HG03095 (cell line): ENCODE results near the gene PRDM15.
A peak's percentile ranks its signal among the peaks of the same experiment; 100 is the strongest.

Experiments
- ATAC-seq: cut with Tn5 transposase; IDR thresholded peaks from one replicate; pipeline ENCODE4 v1.9.1; 2021; ENCODE audit warnings: moderate library complexity; ENCODE audit not compliant: unreplicated experiment

The PRDM15 gene

DNA sequence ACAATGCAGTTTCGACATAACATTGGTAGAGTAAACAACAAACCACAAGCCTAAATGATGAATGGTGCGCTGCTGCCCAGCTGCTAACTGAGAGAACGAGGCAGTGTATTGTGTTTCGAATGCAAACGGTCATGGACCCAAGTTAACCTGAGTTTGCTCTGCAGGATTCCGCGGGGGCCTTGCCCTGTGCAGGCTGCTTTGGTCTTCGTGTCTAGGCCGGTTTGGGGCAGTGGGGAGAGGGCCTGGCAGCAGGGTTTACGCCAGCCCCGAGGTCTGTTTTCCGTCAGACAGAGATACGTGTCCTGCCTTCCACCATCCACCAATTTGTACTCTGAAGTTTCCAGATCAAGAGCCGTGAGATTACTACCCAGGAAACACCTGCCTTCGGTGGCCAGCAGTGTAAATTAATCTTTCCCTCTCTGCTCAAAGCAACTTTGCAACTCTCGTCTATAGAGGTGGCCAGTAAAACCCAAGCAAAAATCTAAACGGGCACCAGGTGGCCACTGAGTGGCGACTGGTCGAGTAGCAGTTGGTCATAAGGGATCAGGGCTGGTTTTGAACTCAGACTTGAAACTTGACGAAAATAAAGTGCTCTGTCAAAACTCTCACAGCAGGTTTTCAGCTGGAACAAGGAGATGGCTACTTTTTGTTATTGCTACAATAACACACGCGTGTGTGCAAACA is 6.3 kb upstream of the PRDM15 start:
- ATAC-seq, result no peak

DNA sequence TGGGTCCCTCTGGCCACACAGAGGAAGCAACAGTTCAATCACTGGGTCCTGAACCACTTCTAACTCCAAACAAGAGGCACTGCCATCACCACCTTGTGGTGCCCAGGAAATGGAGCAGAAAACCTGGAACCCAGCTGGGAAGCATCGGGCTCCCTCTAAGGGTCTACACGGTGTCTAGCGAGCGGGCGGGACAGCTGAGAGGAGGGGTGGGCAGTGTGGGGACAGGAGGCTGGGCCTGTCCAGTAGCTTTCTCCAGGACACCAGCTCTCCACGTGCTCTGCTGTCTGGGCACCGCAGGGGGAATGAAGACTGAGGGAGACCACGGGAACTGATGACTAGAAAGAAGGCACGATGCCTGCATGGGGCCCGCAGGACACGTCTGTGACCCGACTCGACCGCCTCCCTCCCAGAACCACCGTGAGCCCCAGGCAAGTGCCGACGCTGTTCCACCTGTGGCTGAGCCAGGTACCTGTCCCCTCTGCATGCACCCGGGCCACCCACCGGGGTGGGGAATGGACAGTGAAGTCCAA is 5.4 kb upstream of the PRDM15 start:
- no peak for ATAC-seq

DNA sequence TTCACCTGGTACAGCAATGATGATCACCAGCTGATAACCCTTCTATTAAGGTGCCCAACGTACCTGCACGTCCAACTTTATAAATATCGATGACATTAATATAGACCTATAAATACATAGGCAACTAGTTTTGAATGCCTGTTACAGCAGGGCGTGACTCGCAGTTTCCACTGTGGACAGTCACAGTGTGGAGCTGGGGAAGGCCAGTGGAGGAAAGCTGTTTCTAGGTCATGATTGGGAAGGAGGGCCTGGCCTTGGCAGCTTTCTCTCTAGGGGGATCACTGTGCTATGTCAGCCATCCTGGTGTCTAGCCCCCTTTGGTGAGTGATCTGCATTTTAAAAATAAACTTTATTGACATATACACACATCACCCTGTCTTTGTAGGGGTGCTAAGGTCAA is 4.4 kb upstream of the PRDM15 start:
- no peak for ATAC-seq

DNA sequence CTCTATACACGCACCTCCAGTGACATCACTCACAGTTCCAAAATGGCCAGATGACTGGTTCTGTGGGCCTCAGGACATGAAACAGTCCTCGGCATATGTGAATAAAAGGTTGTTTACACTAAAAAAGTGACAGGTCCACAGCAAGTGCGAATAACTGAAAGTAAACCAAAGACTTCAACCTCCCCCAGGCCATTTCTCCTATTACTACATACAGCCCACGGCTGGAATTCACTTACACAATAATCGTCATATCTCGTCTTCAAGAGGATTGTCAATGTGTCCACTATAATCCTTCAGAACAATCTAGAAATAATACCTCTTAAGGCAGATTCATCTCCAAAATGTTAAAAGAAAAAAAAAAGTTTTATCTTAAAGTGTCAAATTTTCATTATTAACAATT is 1.9 kb upstream of the PRDM15 start:
- no peak for ATAC-seq

DNA sequence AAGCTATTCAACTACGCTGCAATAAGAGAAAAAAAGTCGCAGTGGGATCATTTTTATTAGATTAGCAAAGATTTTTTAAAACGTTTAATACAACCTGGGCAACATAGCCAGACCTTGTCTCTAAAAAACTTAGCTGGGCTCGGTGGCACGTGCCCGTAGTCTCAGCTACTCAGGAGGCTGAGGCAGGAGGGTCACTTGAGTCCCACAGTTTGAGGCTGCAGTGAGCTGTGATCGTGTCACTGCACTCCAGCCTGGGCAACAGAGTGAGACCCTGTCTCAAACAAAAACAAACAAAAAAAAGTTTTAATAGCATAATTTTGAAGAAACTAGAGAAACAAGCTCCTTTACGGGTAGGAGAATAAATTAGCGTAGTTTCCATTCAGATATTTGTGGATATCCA is 1.0 kb upstream of the PRDM15 start:
- no peak for ATAC-seq

DNA sequence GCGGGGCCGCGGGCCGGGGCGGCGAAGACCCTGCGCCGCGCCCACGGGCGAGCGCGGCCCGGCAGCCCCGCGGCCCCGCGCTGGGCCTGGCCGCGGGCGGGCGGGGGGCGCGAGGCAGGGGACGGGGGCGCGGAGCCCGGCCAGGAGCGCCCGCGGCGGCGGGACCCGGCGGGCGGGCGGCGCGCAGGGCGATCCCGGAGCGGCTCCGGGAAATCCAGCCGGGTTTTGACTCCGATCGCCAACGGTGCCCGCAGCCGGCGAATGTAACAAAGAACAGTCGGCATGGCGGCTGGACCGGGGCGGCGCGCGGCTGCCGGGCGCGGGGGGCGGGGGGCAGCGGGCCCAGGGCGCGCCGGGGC is 334 bp downstream of the PRDM15 start:
- ATAC-seq, result peak; percentile 31

DNA sequence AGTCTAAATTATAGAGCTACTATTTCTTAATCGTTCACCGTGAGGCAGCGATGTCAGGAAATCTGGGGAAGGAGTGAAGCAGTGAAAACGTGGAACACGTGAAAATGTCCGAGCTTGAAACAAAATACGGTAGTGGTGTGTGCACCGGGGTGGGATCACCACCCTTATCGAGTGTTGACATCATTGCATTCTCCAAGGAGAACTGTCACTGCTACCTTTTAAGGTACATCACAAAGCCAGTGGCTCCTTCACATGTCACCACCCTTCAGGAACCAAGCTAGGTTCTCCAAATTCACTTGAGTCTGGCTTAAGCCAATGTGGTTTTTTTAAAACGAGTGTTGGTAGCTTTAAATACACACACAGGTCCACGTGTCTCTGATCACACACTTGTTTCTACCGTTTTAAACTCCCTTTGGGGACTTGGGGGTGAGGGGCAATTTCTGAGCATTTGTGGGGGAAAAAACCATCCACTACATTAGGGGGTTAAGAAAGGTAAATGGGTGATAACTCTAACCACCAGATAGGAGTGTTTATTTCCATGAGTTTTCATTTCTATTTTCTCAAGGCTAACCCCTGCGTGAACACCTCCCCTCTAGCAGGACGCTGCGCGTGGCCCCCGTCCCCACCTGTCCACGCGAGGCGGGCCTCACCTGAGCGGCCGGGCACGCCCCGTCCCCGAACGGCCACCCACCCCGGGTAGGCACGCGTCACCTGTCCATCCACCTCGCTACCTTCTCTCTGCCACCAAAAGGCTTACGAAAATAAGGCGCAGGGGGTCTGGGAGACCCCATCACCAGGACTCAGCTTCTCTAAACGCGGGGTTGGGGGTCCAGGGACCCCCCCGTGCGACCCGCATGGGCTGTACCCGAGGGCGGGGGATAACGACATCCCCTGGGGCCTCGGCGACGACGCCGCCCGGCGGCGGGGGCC is 978 bp downstream of the PRDM15 start:
- peak; percentile 26 for ATAC-seq

DNA sequence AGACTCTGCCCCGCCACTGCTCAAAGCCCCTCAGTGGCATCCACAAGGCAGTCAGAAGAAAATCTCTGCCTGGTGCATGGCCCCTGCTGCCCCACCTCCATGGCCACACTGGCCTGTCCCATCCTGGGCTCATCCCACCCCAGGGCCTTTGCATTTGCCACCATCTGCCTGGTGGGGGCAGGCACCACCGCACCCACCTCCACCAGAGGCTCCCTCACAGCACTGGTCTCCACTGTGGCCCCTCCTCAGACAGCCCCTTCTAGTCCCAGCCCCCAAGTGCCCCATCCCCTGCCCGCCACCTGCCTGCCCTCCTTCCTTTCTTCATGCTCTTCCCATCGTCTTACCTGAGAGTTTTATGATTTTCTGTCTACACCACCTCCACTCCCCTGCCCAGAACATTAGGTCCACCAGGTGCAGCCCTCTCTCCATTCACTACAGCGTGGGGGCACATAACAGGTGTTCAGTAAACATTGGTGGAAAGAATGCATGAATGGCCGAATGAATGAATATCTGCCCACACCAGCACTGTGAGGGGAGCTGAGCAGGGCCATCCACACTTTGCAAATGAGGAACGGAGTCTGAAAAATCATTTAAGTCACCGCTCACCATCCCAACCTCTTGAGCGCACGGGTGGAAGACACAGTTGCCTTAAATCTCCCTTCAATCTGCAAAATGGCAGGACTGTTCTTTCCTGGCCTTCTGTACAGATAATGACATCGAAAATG is 2.1 kb downstream of the PRDM15 start:
- ATAC-seq, result no peak

DNA sequence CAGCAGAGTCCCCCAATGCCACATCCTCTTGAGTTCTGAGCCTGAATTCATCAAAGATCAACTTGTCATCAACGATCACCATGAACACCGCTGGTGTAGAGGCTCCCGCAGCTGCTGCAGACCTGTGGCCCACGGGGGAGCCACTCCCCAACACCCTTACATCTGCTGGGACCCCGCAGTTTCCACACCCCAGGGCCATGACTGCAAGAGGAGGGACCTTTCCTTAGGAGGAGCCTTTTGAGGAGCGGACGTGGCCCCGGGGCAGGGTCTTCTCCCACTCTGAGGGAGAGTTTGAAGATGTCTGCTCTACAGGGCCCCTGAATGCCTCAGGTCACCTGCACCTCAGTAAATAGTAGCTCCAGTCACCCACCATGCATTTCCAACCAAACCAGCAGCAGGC is 2.7 kb downstream of the PRDM15 start:
- ATAC-seq, result no peak

DNA sequence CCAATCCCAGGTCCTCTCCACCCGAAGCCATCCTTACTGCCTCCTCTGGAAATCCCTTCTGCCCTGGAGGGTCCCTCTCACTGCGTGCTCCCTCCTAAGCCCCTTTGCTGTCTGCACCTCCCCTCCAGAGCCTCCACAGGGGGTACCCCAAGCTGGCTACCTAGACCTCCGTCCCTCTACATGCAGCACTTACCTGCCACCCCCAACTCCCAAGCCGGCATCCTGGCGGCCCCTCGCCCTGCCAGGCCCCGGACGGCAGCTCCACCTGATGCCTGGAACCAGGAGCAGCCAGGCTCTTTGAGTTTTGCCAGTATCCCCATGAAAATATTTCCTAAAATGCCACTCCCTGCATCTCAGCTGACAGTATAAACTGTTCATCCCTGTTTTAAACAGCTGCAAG is 4.1 kb downstream of the PRDM15 start:
- no peak for ATAC-seq

DNA sequence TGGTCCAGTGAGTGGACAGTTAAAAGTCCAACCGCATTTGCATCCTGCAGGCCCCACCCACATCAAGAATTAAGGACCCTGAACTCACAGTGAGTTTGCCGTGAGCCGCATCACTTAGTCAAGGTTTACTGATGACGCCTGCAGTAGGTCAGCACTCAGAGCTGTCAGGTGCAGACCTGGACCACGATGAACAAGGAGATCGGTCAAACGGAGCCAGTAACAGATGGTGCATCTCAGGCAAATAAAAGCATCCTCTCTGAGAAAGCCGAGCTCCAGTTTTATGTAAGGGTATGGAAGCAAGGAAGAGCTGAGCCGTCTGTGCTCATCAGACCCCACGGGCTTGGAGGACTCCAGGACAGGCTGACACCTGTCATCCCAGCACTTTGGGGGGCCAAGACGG is 4.5 kb downstream of the PRDM15 start:
- no peak for ATAC-seq

DNA sequence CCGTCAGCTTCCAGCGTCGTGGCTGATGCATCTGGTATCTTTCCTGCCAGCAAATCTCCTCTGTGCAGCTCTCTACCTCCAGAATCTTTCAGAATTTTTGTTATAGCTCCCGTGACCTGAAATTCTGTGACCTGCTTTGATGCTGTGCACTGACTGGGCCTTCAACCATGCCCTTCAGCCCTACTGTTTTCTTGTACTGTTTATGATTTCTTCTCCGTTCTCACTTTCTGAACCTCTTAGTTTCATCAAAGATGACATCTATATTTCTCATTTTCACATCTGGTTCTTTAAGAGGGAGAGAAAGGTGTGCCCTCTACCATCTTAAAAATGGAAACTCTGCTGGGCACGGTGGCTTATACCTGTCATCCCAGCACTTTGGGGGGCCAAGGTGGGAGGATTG is 5.7 kb downstream of the PRDM15 start:
- ATAC-seq, result no peak

DNA sequence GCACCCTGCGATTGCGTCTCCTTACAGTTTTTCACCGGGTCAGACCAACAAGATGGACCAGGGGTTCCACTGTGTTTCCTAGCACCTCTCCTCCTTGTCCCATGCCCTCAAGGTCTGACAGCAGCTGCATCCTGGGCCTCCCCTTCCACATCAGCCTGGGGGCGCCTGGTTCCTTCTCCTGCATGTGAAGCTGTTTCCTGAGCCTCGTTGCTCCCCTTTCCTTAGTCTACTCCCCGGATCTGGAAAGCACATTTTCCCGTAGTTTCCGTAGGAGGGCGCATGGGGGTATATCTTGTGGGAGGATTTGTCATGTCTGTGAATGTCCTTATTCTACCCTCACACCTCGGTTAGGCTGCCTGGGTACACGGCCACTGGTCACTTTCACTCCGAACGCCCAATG is 6.1 kb downstream of the PRDM15 start:
- no peak for ATAC-seq

DNA sequence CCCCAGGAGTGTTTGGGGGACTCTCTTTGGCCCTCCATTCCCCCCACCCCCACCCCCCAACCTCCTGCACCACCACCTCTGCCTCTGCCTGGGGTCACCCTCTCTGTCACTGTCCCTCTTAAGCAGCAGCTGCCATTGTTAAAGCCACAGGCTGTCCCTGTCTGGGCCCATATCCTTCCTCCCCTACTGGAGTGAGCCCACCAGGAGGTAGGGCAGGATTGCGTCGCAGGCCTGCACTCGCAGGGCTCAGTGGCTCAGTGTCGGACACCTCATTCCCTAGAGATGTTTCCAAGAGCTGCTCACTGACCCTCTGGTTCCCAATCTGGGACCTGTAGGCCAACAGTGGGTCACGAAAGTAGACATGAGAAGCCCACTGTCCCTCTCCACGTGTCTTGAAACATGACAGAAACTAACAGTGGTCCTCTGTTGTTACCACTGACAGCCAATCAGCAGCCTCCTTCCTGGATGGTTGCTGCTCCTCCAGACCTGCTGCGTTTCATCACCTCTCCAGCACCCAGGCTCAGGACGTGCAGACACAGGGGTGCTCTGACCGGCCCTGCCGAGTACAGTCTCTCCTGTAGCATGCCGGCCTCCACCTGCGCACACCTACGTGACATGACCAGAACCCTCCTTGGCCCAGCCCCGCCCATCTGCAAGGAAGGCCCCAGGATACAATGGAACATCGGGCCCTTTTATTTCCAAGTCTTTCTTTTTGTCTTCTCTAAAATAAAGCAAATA is 7.7 kb downstream of the PRDM15 start:
- ATAC-seq, result no peak

DNA sequence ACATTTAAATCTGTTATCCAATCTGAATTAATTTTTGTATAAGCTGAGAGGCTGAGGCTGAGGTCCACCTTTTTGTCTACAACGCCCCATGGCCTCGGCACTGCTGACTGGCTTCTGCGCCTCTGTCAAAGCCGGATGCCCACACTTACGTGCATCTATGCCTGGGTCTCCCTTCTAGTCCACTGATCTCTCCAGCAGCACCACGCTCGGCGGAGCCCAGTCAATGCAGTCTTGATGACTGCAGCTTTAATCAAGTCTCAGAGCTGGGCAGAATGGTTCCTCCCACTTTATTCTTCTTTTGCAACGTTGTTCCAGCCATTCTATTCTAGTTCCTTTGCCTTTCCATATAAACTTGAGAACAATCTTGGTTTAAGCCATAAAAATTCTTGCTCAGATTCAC is 9.4 kb downstream of the PRDM15 start:
- no peak for ATAC-seq

DNA sequence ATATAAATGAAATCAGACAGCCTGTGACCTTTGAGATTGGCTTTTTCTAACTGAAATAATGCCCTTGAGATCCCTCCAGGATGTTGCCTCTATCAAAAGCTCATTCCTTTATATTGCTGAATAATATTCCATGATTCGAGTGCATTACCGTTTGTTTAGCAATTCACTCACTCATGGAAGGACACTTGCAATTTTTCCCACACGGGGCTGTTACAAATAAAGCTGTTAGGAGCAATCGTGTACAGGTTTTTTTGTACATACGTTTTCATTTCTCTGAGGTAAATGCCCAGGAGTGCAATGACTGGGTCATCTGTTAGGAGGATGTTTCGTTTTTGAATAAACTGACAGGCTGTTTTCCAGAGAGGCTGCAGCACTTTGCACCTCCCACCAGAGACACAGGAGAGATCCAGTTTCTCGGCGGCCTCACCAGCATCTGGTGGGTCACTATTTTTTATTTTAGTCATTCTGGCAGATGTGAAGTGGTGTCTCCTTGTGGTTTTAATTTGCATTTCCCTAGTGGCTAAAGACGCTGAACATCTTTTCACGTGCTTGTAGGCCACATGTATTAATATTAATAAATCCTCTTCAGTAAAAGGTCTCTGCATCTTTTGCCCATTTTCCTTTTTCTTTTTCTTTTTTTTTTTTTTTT is 11.0 kb downstream of the PRDM15 start:
- peak; percentile 39 for ATAC-seq

DNA sequence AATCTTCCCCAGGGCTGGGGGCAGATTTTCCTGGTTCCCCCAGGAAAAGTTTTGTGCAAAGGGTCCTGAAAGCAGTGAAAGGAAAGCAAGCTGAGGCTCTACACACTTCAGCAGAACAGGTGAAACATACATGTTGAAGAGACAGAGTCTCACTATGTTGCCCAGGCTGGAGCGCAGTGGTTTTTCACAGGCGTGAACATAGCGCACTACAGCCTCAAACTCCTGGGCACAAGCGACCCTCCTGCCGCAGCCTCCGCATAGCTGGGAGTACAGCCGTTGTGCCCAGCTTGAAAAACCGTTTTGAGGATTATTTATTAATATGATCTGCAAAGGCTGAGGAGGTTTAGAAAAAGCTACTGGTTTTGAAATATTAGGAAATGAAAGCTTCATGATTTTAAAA is 11.8 kb downstream of the PRDM15 start:
- no peak for ATAC-seq

DNA sequence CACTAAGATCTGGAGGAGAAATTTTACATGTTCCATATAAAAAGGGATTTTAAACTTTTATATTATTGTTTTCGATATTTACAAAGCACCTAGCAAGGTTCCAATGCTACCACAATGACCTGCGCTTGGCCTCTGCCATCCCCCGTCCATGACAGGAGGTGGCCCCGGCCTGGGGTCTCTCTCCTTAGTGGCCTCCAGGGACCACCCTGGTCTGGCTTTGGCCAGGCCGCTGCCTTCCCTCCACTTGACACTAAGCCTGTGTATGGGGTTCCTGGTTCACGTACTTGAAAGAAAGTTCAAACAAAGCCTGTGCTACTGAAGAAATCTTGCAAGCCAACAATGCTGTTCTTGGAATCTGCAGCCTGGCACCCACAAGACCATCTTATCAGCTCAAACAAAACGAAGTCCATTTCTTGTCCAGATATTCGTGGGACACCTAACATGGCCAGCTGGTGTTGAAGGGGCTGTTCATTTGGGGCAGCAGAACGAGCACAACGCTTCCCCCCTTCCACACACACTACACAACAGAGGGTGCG is 12.8 kb downstream of the PRDM15 start:
- ATAC-seq, result no peak

DNA sequence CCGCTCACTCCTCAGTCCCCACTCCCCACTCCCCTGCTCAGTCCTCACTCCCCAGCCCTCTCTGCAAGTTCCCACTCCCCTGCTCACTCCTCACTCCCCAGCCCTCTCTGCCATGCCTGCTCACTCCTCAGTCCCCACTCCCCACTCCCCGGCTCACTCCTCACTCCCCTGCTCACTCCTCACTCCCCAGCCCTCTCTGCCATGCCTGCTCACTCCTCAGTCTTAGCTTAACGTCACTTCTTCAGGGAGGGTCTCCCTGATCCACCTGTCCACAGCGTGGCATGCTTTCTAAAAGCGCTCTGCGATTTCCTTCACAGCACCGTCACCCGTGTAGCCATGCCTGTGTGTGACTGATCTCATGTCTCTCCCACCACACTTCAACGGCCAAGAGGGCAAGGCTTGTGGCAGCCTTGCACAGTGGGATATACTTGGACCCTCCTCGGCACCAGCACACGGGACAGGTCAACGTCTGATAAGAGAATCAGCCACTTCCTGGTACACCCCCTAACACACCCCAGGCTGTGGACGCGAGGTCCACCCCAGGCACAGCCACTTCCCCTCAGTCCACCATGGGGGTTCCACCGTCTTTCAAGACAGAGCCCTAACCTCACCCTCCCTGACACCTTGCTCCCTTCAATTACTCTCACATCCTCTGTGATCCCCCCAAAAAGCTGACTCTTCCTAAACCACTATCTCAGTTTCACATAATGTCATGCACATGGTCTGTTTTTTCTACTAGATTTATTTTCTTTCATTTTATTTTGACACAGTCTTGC is 14.0 kb downstream of the PRDM15 start:
- ATAC-seq, result peak; percentile 71
